ENCODE data around the gene SMG6.
A peak's percentile ranks its signal among the peaks of the same experiment; 100 is the strongest.

SMG6 gene

DNA sequence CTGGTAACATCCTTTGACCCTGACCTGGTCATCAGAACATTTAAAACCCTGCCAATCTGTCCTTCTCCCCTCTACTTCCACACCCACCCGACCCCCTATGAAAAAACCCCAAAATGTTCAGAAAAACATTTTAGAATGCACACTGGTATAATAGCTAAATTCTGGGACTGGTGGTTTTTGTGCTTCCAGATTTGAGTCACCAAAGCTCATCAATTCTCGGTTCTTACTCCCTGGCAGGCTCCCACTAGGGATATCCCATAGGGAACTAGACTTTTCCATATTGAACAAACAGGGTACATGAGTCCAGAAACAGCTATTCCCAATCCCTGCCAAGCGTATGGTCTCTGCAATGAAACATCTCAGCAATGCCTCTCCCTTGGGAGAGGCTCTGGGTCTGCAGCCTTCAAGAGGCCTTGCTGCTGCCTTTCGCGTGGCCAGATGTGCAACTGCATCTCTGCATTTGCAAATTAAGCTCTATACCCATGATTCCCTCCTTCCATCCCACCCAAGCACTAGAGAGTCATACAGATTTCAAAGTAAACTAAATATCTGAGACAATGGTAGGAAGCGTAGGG is 67.7 kb downstream of the SMG6 start:
- DNase-seq (ENCODE audit: low read depth in 3 of 3) = no peak

DNA sequence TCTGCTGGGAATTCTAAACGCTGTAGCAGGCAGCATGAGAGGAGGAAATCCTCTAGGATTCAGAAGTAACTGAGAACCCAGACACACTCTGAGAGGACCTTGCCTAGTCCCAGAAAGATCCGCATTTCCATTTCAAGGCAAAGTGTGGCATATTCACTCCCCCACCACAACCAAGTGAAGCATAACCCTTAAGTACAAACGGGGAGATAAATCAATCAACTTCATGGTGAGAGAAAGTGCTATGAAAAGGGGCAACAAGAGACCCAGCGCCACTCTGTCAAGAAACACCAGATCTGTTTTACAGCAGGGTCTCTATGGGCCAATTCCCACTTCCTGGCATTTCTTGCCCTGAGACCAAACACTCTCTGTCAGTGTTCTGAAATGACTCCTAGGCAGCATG is 68.3 kb downstream of the SMG6 start:
- DNase-seq (ENCODE audit: low read depth in 3 of 3) = no peak

DNA sequence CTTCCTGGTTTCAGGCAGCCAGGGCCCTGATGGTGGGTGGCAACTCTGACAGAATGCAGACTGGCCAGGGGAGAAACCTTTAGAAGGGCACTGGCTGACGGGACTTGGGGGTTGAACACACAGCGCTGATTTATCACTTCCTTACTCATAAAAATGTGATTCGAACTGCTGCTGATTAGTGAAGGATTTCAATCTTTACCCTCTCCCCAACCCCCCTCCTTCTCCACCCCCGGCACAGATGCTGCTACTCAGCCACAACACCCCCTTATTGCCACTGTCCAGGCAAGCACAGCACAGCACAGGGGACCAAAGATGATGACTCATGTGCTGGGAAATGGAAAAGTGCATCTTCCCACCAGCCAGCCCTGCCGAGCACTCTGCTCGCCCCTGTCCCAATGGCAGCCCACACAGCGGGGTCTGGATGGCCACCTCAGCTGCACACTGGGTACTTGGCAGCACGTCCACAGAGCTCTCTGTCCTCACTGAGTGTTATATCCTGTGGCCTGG is 70.1 kb downstream of the SMG6 start:
- no peak for DNase-seq (ENCODE audit: low read depth in 3 of 3)

DNA sequence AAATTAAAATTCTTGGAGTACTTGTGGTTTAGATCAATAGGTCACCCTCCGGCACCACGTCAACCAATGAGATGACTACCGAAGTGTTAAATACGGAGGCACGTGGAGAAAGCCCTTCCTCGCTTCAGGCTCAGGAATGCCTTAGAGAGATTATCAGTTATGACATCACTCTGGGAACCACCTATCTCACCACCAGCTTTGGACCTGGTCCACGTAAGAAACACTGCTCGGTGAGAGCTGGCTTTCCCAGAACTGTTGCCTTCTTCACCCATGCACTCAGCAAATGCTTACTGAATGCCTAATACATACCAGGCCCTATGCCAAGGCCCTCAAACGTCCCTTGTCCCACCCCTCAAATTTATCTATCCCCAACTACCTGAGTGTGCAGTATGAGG is 71.3 kb downstream of the SMG6 start:
- no peak for DNase-seq (ENCODE audit: low read depth in 3 of 3)

DNA sequence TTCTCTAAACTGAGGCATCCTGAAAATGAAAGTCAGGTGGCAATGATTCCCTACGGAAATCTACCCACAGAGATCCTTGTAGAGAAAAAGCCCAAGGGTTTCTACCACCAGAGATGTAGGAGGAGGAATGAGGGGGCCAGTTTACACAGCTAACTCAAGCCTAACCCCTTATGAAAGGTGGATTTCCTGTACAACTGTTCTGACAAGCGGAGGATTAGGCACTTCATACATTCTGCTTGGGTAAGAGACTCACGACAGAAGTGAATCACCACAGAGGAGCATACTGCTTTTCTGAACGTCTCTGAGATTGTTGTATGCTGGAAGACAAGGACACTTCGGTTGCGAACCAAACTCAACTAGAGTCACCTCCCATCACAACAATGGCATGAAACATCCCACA is 72.7 kb downstream of the SMG6 start:
- DNase-seq (ENCODE audit: low read depth in 3 of 3) = no peak

DNA sequence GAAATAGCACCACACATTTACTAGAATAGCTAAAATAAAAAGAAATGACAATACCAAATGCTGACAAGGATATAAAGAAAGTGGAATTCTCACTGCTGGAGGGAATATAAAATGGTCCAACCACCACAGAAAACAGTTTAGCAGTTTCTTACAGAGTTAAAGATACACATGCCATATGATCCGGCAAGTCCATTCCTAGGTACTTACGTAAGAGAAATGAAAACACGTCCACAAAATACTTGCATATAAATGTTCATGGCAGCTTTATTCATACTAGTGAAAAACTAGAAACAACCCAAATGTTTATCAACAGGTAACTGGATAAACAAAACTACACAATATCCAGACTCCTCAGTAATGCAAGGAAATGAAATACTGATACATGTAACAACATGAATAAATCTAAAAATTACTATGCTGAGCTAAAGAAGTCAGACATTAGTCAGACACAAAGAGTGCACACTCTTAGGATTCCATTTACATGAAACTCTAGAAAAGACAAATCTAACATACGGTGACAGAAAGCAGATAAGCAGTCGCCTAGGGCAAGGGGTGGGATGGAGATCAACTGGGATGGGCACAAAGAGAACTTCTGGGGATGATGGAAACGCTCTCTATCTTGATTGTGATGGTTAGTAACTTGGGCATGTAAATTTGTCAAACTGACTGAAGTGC is 76.4 kb downstream of the SMG6 start:
- DNase-seq (ENCODE audit: low read depth in 3 of 3) = no peak

DNA sequence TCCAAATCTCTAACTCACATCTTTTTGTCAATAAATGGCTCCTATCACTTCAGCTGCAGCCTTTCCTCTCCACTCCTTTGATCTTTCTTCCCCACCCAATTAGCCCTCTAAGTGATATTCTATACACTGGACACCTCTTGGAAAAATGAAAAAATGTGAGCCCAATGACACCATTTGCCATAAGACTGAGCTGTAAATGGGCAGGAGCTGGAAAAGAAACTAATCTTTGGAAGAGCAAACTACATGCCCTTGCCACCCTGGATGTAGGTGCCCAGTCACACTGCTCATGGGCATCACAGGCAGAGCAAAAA is 80.0 kb downstream of the SMG6 start:
- no peak for DNase-seq (ENCODE audit: low read depth in 3 of 3)

DNA sequence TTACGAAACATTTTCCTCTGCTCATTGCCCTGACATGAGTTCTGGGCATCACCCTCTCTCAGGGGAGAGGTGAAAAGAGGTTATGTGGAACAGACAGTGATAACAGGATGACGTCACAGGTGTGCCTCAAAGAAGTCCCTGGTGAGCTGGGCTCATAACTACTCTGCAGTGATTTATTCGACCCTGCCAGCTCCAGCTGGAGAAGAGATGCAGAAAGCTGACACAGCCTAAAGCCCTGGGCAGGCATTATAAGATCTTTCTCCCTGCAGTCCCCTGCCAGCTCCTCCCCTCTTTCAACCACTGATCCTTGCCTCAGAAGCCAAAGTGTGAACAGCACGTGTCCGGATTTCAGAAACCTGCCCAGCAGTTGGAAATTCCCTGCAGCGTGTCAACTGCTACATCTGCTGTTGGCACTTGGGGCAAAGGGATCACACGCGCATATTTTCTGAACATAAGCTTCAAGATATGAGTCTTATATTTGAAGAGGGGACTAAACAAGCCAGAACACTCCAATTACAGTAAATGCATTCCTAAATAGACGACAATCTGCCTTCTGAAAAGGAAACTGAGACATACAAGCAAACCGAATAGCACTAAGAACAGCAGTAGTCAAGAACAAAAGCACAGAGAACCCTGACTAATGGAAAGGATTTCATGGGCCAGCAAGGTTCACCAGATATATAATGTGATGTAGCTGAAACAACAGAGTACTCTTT is 80.5 kb downstream of the SMG6 start:
- DNase-seq (ENCODE audit: low read depth in 3 of 3) = peak in 2 of 3 experiments; percentile 39 to 40

DNA sequence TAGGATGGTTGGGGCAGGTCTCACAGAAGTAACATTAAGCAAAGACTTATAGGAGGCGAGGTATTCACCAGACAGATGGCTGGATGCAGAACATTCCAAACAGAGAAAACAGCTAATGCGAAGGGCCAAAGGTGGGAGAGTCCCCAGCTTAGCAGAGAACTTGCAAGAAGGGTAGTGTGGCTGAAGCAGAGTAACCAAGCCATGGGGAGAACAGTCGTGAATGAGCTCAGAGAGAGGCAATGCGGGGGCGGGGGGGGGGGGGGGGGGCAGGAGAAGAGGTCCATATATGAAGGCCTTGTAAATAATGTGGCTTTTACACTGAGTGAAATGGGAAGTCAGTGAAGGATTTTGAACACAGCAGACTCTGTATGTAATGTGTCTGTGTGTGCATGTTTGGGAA is 81.3 kb downstream of the SMG6 start:
- DNase-seq (ENCODE audit: low read depth in 3 of 3) = no peak

DNA sequence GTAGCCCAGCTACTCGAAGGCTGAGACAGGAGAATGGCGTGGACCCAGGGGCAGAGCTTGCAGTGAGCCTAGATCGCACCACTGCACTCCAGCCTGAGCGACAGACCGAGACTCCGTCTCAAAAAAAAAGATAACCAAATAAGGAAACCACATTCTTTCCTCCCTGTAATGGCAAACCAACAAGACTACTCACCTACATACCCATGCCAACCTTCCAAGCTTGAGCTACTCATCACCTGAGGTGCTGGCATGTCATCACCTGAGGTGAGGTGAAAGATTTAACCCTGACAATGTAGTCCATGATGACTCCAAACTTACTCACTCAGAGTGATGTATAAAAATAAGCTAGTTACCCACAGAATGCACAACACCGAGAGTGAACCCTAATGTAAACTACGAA is 85.2 kb downstream of the SMG6 start:
- no peak for DNase-seq (ENCODE audit: low read depth in 3 of 3)

DNA sequence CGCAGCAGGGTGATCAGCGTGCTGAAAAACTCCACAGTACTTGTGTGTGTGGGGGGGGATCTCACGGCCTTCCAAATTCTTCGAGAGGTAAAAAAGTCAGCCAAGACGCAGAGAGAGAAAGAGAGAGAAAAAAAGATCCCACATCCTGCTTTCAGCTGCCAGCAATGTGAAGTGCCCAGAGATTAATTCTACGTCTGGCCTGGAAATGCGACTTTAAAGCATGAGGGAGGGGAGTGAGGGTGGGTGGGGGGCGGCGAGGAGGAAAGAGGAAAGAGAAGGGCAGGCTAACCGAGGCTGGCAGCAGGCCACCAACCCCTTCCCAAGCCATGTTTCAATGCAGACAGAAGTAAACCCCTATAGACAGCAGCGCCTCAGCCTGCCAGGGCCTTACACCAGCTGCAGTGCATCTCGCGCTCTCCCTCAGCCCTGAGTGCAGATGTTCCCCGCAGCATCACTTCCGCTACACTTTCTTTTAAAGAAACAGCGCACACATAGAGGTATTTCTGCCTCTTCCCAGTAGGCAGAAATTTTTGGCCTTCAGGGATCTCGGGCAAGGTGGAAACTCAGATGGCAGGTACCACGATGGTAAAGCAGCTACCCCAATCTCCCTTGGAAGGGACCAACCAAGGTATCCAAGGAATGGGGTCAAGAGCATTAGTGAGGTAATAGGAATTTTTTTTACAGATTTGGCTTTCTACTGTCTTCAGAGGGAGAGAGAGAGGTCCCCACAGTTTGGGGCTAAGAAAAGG is 87.8 kb downstream of the SMG6 start:
- DNase-seq (ENCODE audit: low read depth in 3 of 3) = peak; percentile 30 to 62 (median 43)

DNA sequence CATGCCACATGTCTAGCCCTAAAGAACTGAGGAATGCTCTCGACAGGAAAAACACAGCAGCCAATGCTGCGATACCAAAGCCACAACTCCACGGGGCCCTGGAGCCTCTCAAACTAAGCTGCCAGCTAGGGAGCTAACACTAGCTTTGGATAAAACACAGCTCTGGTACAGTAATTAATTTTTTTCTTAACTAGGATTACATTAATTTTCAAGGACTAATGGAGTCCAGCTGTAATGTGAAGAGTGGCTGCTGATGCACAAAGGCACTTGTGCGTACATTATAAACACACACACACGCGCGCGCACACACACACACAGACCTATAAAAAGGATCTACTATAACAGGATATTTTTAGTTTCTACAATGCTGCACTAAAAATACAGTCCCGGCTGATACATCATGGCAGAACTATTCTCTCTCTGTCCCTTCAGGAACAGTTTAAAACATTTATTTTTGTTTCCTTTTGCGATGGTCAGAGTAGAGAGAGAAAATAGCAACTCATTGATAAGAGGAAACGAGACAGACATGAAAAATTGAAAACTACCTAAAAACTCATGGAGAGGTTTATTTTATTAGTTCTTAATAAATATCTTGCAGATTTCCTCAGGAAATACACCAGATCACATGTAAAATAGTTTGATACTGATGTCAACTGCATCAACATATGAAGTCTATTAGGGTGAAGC is 88.5 kb downstream of the SMG6 start:
- DNase-seq (ENCODE audit: low read depth in 3 of 3) = no peak

DNA sequence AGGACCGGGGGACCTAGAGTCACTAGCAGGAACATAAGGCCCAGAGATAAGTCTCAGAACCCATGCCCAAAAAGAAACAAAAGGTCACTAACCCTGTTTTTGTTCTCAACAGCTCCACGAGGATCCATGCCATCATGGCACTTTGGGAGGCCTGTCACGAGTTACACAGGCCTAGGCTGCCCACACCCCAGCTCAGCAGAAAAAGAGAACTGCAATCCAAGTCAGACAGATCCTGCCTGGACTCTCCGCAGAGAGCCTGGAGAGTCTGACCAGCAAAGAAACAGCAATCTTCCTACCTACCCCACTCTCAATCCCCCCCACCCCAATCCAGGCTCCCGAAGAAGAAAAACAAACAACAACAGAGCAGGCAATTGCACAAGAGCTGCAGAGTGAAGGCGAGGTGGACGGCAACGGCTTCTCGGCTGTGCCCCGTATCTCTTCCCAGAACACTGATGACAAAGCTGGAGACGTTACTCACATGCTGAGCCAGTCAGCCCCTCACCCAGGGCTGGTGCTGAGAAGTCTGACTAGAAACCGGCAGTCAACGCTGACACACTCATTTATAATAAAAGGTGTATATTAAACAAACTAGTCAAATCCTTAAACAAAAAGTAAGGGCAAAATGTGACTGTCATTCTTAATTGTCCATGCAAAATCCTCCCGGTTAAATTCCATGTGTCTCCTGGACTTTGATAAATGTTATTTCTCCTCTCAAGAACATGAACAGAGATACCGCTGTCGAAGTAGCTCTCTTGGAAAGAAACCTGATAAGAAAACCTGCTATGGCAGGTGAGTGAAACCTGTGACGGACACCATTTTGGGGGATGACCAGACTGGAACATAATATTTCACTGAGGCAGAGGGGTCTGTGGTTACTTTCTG is 89.3 kb downstream of the SMG6 start:
- DNase-seq (ENCODE audit: low read depth in 3 of 3) = peak in 1 of 3 experiments; percentile 30

DNA sequence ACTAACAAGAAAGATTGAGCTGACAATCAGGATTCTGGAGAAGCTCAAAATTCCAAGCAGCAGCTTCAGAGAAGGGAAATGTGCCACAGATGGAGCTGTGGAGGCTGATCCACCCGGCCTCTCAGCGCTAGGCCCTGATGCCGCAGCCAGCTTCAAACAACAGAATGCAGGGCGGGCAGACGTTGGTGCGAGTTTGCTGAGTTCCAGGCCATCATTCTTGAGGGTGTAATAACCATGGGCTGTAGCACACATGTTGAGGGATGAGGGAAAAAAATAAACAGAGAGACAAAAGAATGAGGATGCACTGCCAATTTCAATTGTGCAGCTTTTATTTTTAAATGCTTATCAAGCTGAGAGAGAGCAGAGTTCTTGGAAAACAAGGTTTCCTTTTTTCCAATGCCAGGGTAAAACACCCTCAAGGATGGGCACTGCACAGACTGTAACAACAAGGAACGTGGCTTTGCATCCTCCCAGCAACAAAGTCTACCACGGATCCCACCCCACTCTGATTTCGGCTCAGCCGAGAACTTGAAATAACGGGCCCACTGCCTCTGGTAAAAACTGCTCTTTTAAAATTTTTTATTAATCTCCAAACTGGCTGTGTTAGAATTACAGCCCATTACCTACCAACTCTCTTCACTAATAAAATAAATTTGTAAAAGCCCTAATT is 90.2 kb downstream of the SMG6 start:
- no peak for DNase-seq (ENCODE audit: low read depth in 3 of 3)

DNA sequence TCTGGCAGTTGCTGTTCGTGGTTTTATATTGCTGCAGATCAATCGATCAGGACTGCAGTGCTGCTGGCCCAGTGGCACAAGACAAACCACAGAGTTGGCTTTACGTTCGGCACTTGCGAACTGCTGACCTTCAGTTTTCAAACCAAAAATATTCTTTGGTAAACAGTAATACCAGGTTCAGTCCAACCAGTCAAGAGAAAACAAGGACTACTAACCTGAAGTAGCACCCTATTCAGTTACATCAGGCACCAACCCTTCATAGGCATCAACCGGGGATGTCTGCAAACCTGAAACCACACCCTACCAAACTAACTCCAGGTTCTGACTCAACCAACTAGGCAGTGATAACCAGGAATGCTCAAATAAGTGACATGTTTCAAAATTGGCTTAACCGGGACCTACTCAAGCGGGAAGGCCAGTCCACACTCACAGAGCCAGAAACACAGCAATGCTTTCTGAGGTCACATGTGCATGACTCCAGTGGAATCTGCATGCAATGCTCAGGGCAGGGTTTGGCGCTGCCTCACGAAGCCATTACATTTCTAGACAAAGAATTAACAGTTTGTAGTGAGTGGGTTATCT is 91.1 kb downstream of the SMG6 start:
- no peak for DNase-seq (ENCODE audit: low read depth in 3 of 3)

DNA sequence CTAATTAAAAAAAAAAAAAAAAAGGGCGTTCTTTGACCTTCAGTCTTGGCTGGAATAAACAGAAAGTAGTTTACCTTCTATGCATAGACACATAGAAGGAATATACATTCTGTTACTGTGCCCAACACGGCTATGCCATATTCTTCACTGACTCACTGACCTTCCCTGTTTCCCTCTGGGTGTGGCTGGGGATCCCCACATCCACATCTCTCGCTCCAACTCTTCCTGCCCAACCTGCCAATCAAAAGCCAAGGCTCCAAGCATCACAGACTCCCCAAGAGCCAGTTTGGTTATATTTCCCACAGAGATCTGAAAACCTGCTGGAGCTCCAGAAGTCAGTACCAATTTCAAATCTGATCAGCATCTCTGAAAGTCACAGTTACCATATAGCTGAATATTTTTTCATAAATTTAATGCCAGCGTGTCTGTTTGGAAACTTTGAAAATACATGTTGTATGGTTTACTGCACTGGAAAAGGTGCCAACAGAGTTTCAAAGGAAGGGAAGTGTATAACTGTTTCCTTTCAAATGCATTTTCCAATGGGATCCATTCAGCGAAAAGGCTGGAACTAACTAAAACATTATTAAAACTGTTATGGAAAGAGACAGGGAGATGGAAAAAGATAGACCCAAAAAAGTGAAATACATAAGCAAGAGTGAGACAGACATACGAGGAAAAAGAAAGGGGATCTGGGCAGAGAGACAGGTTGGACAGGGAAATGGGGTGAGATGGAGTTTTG is 91.8 kb downstream of the SMG6 start:
- DNase-seq (ENCODE audit: low read depth in 3 of 3) = no peak

DNA sequence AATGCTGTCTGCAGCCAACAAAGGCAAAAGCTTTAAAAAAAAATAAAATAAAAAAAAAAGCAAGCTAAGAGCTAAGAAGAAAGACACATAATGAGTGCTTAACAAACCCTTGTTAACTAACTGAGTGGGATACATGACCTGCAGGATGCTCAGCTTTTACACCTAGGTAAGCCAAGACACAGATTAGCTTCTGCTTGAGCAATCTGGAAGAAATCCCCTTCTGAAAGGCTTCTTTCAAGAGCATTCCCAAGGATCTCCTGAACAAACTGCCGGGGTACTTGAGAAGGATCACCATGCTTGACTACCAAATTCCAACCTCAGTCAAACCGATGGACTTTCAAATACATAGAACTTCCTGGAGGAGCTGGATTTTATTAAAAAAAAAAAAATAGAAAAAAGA is 92.9 kb downstream of the SMG6 start:
- no peak for DNase-seq (ENCODE audit: low read depth in 3 of 3)

DNA sequence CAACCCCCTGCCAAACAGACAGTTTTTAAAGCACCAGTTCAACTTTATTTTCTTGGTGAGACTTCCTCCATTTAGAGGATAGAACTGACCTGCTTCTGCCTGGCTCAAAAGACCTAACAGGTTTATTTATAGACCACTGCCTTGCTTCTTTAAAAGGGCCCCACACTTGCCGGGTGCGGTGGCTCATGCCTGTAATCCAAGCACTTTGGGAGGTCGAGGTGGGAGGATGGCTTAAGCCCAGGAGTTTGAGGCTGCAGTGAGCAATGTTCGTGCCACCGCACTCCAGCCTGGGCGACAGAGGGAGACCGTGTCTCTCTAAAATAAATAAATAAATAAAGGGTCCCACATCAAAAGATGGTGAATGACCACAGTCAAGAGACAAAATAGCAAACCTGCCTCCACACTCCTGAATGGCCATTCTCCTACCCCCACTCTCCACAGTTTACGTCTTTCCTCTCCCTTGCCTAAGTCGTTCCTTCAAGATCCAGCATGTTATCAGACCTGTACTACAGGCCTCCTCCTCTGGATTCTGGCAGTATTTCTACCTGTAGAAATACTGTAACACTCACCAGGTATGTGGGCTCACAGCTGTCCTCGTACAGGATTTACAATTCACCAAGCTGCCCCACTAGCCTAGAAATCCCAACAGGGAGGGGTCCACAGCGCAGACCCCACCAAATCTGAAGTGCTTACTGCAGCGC is 95.6 kb downstream of the SMG6 start:
- DNase-seq (ENCODE audit: low read depth in 3 of 3) = no peak

DNA sequence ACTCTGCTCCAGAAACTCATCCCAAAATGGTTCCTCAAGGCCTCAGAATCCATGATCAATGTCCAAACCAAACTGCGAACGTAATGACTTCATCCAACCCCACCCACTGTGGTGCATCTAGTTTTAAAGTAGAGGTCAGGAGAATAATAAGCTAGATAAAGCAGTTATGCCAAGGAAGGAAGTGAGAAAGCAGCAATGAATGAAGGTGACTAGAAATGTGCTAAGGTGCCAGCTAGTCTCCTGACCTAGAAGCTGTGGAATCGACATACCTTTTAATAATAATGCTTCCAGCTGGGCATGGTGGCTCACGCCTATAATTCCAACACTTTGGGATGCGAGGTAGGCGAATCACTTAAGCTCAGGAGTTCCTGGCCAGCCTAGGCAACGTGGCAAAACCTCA is 99.2 kb downstream of the SMG6 start:
- DNase-seq (ENCODE audit: low read depth in 3 of 3) = no peak
